Keratinocyte (primary cell): ENCODE measurements around the gene SH3D19. TPM values are rescaled to one million over a fixed set of nuclear protein-coding genes. Genes with fewer than 3 reads are reported as not detected.
A peak's percentile ranks its signal among the peaks of the same experiment; 100 is the strongest.
"Not testable (repeated sequence)": the region's sequence is repeated elsewhere in the genome, so short reads cannot be mapped to it uniquely, and the experiment has no call there.

Experiments used
- DNase-seq: peaks from one replicate; pipeline ENCODE4 v3.0.0-alpha.2; 2011; ENCODE audit warnings: low read depth, missing footprints, low spot score
- FAIRE-seq: peaks from 2 replicates; lab custom pipeline; 2011; peaks lifted over from hg19 to GRCh38; lab: Jason Lieb, UNC
- H2AFZ ChIP-seq: 2 replicates; pipeline ENCODE4 v1.6.0; 2012; ENCODE audit warnings: low read length, control low read depth, inconsistent platforms; ENCODE audit not compliant: control insufficient read depth
- H3K27ac ChIP-seq: 2 replicates; pipeline ENCODE4 v1.5.1; 2011; ENCODE audit warnings: low read length; ENCODE audit not compliant: control insufficient read depth, insufficient read depth
- H3K27me3 ChIP-seq: 3 replicates; pipeline ENCODE4 v1.6.0; 2011; ENCODE audit warnings: low read length; ENCODE audit not compliant: control insufficient read depth, insufficient read depth; ENCODE audit errors: extremely low read depth
- H3K36me3 ChIP-seq, 2 experiments: 2 replicates in 1 of 2; 3 replicates in 1 of 2; pipeline ENCODE4 v1.5.1; 2011; ENCODE audit warnings: low read length in 2 of 2, mild to moderate bottlenecking in 1 of 2; ENCODE audit not compliant: control insufficient read depth in 2 of 2, insufficient read depth in 2 of 2; ENCODE audit errors: extremely low read depth in 1 of 2
- H3K4me1 ChIP-seq: 3 replicates; pipeline ENCODE4 v1.5.1; 2011; ENCODE audit warnings: low read length; ENCODE audit not compliant: control insufficient read depth, insufficient read depth; ENCODE audit errors: extremely low read depth
- H3K4me2 ChIP-seq: 3 replicates; pipeline ENCODE4 v1.6.0; 2011; ENCODE audit warnings: low read depth, low read length; ENCODE audit not compliant: control insufficient read depth, insufficient read depth; ENCODE audit errors: extremely low read depth
- H3K4me3 ChIP-seq, 3 experiments: fragments of 200-600 bp in 1 of 3; sonication (generic) in 1 of 3; 2 replicates in 2 of 3; 3 replicates in 1 of 3; pipeline ENCODE4 v1.5.1; 2011 to 2016; ENCODE audit warnings: low read length in 3 of 3, mild to moderate bottlenecking in 3 of 3, control low read depth in 2 of 3, inconsistent platforms in 1 of 3, low read depth in 1 of 3, mixed read lengths in 1 of 3, mixed run types in 1 of 3, moderate library complexity in 1 of 3; ENCODE audit not compliant: control insufficient read depth in 2 of 3, insufficient read depth in 2 of 3; ENCODE audit errors: extremely low read depth in 1 of 3
- H3K79me2 ChIP-seq: 2 replicates; pipeline ENCODE4 v1.6.0; 2012; ENCODE audit warnings: low read length; ENCODE audit not compliant: control insufficient read depth, insufficient read depth
- H3K9ac ChIP-seq: 3 replicates; pipeline ENCODE4 v1.6.0; 2011; ENCODE audit warnings: low read length; ENCODE audit not compliant: control insufficient read depth, insufficient read depth; ENCODE audit errors: extremely low read depth
- H3K9me1 ChIP-seq: 3 replicates; pipeline ENCODE4 v1.6.0; 2011; ENCODE audit warnings: low read length; ENCODE audit not compliant: control insufficient read depth, insufficient read depth; ENCODE audit errors: extremely low read depth
- H3K9me3 ChIP-seq: 2 replicates; pipeline ENCODE4 v1.5.1; 2012; ENCODE audit warnings: low read depth, low read length; ENCODE audit not compliant: control insufficient read depth
- H4K20me1 ChIP-seq: 3 replicates; pipeline ENCODE4 v1.6.0; 2011; ENCODE audit warnings: low read length; ENCODE audit not compliant: control insufficient read depth, insufficient read depth; ENCODE audit errors: extremely low read depth
- EZH2 ChIP-seq: IDR thresholded peaks from one replicate; pipeline ENCODE4 v1.6.1; 2012; ENCODE audit warnings: inconsistent platforms, mild to moderate bottlenecking, low read length, moderate library complexity
- dilution Hi-C: fragments of 300-500 bp; cut with MboI; formaldehyde crosslinking; loops from one replicate; pipeline ENCODE4 v1.7.0; 2020; ENCODE audit warnings: low sequenced_read_pairs; ENCODE audit not compliant: extremely low pct_ligation_motif_present
- polyA plus RNA-seq, 5 experiments: library from polyadenylated mRNA; depleted of rRNA in 3 of 5; stranded (reverse) in 3 of 5; stranded (forward) in 1 of 5; unstranded in 1 of 5; fragments of >200 nt; gene quantifications; 1 replicate in 1 of 5; 2 replicates in 3 of 5; 3 replicates in 1 of 5; pipeline versions ENCODE4 v1.2.1 to v1.2.3, GENCODE V29; 2011 to 2012; ENCODE audit warnings: missing spikeins in 2 of 5, low read depth in 1 of 5, low replicate concordance in 1 of 5
- TF ChIP-seq, protein P1 (sequence below), 3 experiments: IDR thresholded peaks in 1 of 3; conservative IDR thresholded peaks in 1 of 3; optimal IDR thresholded peaks in 1 of 3; 2 replicates in 2 of 3; 3 replicates in 1 of 3; pipeline versions ENCODE3 to v1.5.1; 2011; ENCODE audit warnings: low read length in 3 of 3, mild to moderate bottlenecking in 3 of 3, moderate library complexity in 2 of 3, control low read depth in 1 of 3, inconsistent platforms in 1 of 3; ENCODE audit not compliant: insufficient read depth in 2 of 3; ENCODE audit errors: extremely low read depth in 1 of 3

SH3D19 gene
- polyA plus RNA-seq, 1 donor (not counting 4 experiments of a cell fraction or from before 2014, with no cell fraction given): 24.8 TPM

GRCh38 chr4:151087467-151087866 lies 237.9 kb downstream of the SH3D19 start:
- DNase-seq (no peak), FAIRE-seq (no peak)
- no peaks in the 10 kb centered on the region for H3K9me1 ChIP-seq
- H3K4me3 ChIP-seq: no peak overlapping the region
- dilution Hi-C loops: no loop called here
- no peaks in the 10 kb centered on the region for H4K20me1 ChIP-seq
- H3K79me2 ChIP-seq: no peaks in the 10 kb centered on the region
- H3K9me3 ChIP-seq: no peaks in the 10 kb centered on the region
- no peak overlapping the region for H3K9ac ChIP-seq
- H3K36me3 ChIP-seq: no peaks in the 10 kb centered on the region
- no peak overlapping the region for H3K4me2 ChIP-seq
- no peak for TF ChIP-seq EZH2
- TF ChIP-seq, protein P1, sequence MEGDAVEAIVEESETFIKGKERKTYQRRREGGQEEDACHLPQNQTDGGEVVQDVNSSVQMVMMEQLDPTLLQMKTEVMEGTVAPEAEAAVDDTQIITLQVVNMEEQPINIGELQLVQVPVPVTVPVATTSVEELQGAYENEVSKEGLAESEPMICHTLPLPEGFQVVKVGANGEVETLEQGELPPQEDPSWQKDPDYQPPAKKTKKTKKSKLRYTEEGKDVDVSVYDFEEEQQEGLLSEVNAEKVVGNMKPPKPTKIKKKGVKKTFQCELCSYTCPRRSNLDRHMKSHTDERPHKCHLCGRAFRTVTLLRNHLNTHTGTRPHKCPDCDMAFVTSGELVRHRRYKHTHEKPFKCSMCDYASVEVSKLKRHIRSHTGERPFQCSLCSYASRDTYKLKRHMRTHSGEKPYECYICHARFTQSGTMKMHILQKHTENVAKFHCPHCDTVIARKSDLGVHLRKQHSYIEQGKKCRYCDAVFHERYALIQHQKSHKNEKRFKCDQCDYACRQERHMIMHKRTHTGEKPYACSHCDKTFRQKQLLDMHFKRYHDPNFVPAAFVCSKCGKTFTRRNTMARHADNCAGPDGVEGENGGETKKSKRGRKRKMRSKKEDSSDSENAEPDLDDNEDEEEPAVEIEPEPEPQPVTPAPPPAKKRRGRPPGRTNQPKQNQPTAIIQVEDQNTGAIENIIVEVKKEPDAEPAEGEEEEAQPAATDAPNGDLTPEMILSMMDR (optimal IDR thresholded peaks at IDR 0.05 in 1 of 3, IDR thresholded peaks at IDR 0.05 in 1 of 3, conservative IDR thresholded peaks at IDR 0.05 in 1 of 3; ENCODE audit: extremely low read depth in 1 of 3, insufficient read depth in 2 of 3, low read length in 3 of 3): no peak
- no peaks in the 10 kb centered on the region for H3K27me3 ChIP-seq
- H3K4me1 ChIP-seq: no peaks in the 10 kb centered on the region
- H2AFZ ChIP-seq: no peak overlapping the region
- no peak overlapping the region for H3K27ac ChIP-seq

DNA sequence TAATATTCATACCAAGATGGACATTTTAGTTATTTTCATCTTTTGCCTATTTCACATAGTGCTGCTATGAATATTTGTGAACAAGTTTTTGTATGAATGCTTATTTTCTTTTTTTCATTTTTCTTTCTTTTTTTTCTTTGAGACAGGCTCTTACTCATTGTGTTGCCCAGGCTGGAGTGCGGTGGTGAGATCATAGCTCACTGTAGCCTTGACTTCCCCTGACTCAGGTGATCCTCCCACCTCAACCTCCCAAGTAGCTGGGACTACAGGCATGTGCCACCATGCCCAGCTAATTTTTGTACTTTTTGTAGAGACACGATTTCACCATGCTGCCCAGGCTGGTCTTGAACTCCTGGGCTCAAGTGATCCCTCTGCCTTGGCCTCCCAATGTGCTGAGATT lies 247.4 kb downstream of the SH3D19 start:
- H3K4me1 ChIP-seq, H3K79me2 ChIP-seq, H3K9me3 ChIP-seq, dilution Hi-C loops, H3K9me1 ChIP-seq, FAIRE-seq, H3K4me3 ChIP-seq, H4K20me1 ChIP-seq, H3K9ac ChIP-seq, H3K36me3 ChIP-seq, H3K27me3 ChIP-seq: not testable (repeated sequence)
- H3K4me2 ChIP-seq: peak overlapping the region; percentile 22
- peak overlapping the region; percentile 37 for H2AFZ ChIP-seq
- peak; percentile 44 for DNase-seq
- H3K27ac ChIP-seq: peak overlapping the region; percentile 40

DNA sequence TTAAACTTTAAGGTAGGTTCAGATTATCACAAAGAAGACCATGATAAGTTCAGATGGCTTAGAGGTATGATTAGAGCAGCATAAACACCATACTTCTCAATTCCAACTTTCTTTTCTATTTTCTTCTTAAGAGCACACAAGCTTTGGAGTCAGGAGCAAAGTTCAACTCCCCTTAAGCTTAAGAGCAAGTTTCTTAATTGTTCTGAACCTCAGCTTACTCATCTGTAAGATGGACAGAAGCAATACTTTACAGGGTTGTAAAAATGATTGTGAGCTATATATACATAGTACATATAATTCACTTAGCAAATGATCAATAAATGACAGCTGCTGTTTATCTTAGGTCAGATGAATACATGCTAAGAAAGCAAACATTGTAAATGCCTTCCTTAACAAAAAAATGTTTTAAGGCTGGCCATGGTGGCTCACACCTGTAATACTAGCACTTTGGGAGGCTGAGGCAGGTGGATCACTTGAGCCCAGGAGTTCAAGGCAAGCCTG lies 250.9 kb downstream of the SH3D19 start:
- no peak for TF ChIP-seq EZH2
- TF ChIP-seq, protein P1 (optimal IDR thresholded peaks at IDR 0.05 in 1 of 3, IDR thresholded peaks at IDR 0.05 in 1 of 3, conservative IDR thresholded peaks at IDR 0.05 in 1 of 3; ENCODE audit: extremely low read depth in 1 of 3, insufficient read depth in 2 of 3, low read length in 3 of 3): no peak
- no peaks in the 10 kb centered on the region for H3K9me3 ChIP-seq
- no peaks in the 10 kb centered on the region for H3K27me3 ChIP-seq
- dilution Hi-C loops: no loop called here
- no peak overlapping the region for H2AFZ ChIP-seq
- DNase-seq: no peak
- H3K4me1 ChIP-seq: peaks cover 4% of the 10 kb centered on the region
- no peaks in the 10 kb centered on the region for H3K79me2 ChIP-seq
- no peak overlapping the region for H3K4me3 ChIP-seq
- no peak for FAIRE-seq
- H3K9ac ChIP-seq: no peak overlapping the region
- no peak overlapping the region for H3K27ac ChIP-seq
- no peak overlapping the region for H3K4me2 ChIP-seq
- no peaks in the 10 kb centered on the region for H4K20me1 ChIP-seq
- no peaks in the 10 kb centered on the region for H3K9me1 ChIP-seq
- H3K36me3 ChIP-seq: no peaks in the 10 kb centered on the region
